ENCODE results near the gene MCTP1.

- TF ChIP-seq CTCF (IDR thresholded peaks at IDR 0.05) (no peak), POLR2AphosphoS5 (IDR thresholded peaks at IDR 0.05) (no peak)
Observed at GRCh38 chr5:95252801-95253200, 32.1 kb downstream of the MCTP1 start.

Measured in esophagus muscularis mucosa (tissue), 3 donors.